ENCODE measurements around the gene GRPR. TPM values are rescaled to one million over a fixed set of nuclear protein-coding genes. Genes with fewer than 3 reads are reported as not detected.
A peak's percentile ranks its signal among the peaks of the same experiment; 100 is the strongest.

The GRPR gene
- total RNA-seq, 1 donor from 2014 or later, result 3.0 TPM

DNA sequence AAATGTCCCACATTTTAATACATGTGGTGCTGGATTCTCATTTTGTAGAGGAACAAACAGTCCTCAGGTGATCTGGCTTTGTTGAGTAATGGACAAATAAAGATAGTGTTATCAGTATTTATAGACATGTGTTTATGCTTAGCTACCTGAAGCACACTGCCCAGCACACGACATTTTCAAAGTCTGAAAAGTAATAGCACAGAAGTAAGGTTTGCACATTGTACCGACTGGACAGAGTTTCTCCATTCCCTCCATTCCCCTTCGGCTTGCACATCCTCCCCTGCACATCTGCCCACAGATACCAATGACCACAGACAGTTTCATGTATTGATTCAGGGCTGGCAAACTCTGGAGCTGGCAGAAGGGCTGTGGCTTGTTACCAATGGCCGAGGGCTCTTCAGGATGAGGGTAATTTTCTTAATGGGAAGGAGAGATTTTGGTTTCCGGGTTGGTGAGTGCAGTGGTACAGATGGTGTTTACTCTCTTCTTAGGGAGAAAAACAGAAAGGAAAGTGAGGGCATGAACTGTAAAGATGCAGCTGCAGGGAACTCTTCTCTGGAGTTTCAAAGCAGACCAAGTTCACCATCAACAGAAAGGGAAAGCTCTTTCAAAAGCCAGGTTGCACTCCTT lies 2.3 kb downstream of the GRPR start:
- H3K4me3 ChIP-seq (ENCODE audit: insufficient read depth, low read depth, low read length), result peak overlapping the region; percentile 28
- H3K9me3 Mint-ChIP-seq (ENCODE audit: unreplicated experiment), result no peaks in the 10 kb centered on the region
- H3K27ac Mint-ChIP-seq (ENCODE audit: unreplicated experiment), result no peak overlapping the region
- no peaks in the 10 kb centered on the region for H3K27me3 ChIP-seq (ENCODE audit: insufficient read depth, low read length)
- no peak overlapping the region for H3K27ac ChIP-seq (ENCODE audit: low read depth, low read length)
- DNase-seq (ENCODE audit: low read depth) (no peak), FAIRE-seq (peak; percentile 98)
- peaks cover 5% of the 10 kb centered on the region for H3K4me1 Mint-ChIP-seq (ENCODE audit: low read depth, unreplicated experiment)
- no peaks in the 10 kb centered on the region for H3K36me3 ChIP-seq (ENCODE audit: insufficient read depth, low read length)
- H3K79me2 ChIP-seq (ENCODE audit: insufficient read depth, low read length), result no peaks in the 10 kb centered on the region
- no peaks in the 10 kb centered on the region for H3K9me3 ChIP-seq (ENCODE audit: insufficient read depth, low read depth, low read length)
- H4K20me1 ChIP-seq (ENCODE audit: insufficient read depth, low read length), result no peaks in the 10 kb centered on the region
- H3K36me3 Mint-ChIP-seq (ENCODE audit: low read depth, unreplicated experiment), result no peaks in the 10 kb centered on the region
- TF ChIP-seq, protein P1, sequence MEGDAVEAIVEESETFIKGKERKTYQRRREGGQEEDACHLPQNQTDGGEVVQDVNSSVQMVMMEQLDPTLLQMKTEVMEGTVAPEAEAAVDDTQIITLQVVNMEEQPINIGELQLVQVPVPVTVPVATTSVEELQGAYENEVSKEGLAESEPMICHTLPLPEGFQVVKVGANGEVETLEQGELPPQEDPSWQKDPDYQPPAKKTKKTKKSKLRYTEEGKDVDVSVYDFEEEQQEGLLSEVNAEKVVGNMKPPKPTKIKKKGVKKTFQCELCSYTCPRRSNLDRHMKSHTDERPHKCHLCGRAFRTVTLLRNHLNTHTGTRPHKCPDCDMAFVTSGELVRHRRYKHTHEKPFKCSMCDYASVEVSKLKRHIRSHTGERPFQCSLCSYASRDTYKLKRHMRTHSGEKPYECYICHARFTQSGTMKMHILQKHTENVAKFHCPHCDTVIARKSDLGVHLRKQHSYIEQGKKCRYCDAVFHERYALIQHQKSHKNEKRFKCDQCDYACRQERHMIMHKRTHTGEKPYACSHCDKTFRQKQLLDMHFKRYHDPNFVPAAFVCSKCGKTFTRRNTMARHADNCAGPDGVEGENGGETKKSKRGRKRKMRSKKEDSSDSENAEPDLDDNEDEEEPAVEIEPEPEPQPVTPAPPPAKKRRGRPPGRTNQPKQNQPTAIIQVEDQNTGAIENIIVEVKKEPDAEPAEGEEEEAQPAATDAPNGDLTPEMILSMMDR (IDR thresholded peaks at IDR 0.05; ENCODE audit: insufficient read depth, low read depth, low read length), result no peak
- no peak for TF ChIP-seq EZH2 (IDR thresholded peaks at IDR 0.05; ENCODE audit: insufficient read depth, low read length)
- no peaks in the 10 kb centered on the region for H3K4me1 ChIP-seq (ENCODE audit: insufficient read depth, low read length)
- H3K9ac ChIP-seq (ENCODE audit: low read length), result no peak overlapping the region
- H3K4me2 ChIP-seq (ENCODE audit: low read length), result peak overlapping the region; percentile 72
- no peak overlapping the region for H3K4me3 Mint-ChIP-seq (ENCODE audit: unreplicated experiment)
- no peaks in the 10 kb centered on the region for H3K27me3 Mint-ChIP-seq (ENCODE audit: low read depth, unreplicated experiment)
- H2AFZ ChIP-seq (ENCODE audit: low read depth, low read length), result peak overlapping the region; percentile 34

DNA sequence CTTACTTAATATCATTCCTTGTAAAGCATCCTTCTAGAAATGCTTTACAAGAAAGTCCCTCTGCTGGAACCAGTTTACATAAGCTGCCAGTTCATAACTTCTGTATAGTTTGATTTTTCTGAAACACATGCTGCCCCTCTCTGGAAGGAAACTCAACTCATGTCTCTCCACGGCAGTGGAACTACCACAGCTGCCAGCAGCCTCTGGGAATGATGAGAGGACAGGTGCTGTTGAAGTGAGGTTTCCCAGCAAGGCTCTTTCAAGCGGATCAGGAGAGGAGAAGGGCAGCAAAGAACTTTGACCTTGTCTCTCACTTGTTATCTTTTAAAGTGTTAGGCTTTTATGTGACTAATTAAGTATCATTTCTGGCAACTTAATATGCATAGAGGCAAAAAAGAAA lies 7.3 kb downstream of the GRPR start:
- TF ChIP-seq, protein P1 (IDR thresholded peaks at IDR 0.05; ENCODE audit: insufficient read depth, low read depth, low read length), result no peak
- H3K79me2 ChIP-seq (ENCODE audit: insufficient read depth, low read length), result no peaks in the 10 kb centered on the region
- no peaks in the 10 kb centered on the region for H3K9me3 ChIP-seq (ENCODE audit: insufficient read depth, low read depth, low read length)
- H4K20me1 ChIP-seq (ENCODE audit: insufficient read depth, low read length), result no peaks in the 10 kb centered on the region
- no peaks in the 10 kb centered on the region for H3K4me1 ChIP-seq (ENCODE audit: insufficient read depth, low read length)
- H3K9me3 Mint-ChIP-seq (ENCODE audit: unreplicated experiment), result no peaks in the 10 kb centered on the region
- no peak overlapping the region for H3K27ac ChIP-seq (ENCODE audit: low read depth, low read length)
- no peak overlapping the region for H3K4me3 ChIP-seq (ENCODE audit: insufficient read depth, low read depth, low read length)
- no peak for DNase-seq (ENCODE audit: low read depth)
- H3K27me3 ChIP-seq (ENCODE audit: insufficient read depth, low read length), result no peaks in the 10 kb centered on the region
- H3K27ac Mint-ChIP-seq (ENCODE audit: unreplicated experiment), result no peak overlapping the region
- H3K4me2 ChIP-seq (ENCODE audit: low read length), result no peak overlapping the region
- H2AFZ ChIP-seq (ENCODE audit: low read depth, low read length), result no peak overlapping the region
- no peak overlapping the region for H3K4me3 Mint-ChIP-seq (ENCODE audit: unreplicated experiment)
- no peaks in the 10 kb centered on the region for H3K27me3 Mint-ChIP-seq (ENCODE audit: low read depth, unreplicated experiment)
- H3K36me3 ChIP-seq (ENCODE audit: insufficient read depth, low read length), result no peaks in the 10 kb centered on the region
- peak; percentile 90 for FAIRE-seq
- H3K4me1 Mint-ChIP-seq (ENCODE audit: low read depth, unreplicated experiment), result peaks cover 5% of the 10 kb centered on the region
- no peak overlapping the region for H3K9ac ChIP-seq (ENCODE audit: low read length)
- H3K36me3 Mint-ChIP-seq (ENCODE audit: low read depth, unreplicated experiment), result no peaks in the 10 kb centered on the region

DNA sequence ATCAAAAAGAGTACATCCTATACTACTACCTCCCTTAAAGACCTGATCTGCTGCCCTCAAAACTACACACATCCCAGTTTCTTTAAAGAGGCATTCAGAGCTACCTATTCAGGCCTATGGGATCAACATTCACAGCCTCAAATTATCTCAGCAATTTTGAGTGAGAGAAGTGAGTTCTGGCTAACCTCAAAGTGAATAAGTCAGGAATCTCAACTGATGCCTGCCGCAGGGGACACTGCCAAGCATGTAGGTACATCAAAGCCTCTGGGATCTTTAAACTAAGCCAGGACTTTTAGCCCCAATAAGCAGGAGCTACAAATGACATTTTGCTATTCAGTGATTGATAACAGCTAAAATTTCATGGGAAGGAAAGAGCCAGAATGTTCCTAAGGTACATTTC lies 11.6 kb downstream of the GRPR start:
- no peak for FAIRE-seq
- H3K27me3 ChIP-seq (ENCODE audit: insufficient read depth, low read length), result no peaks in the 10 kb centered on the region
- H3K4me1 ChIP-seq (ENCODE audit: insufficient read depth, low read length), result no peaks in the 10 kb centered on the region
- no peak overlapping the region for H3K4me2 ChIP-seq (ENCODE audit: low read length)
- TF ChIP-seq, protein P1 (IDR thresholded peaks at IDR 0.05; ENCODE audit: insufficient read depth, low read depth, low read length), result no peak
- no peak for TF ChIP-seq EZH2 (IDR thresholded peaks at IDR 0.05; ENCODE audit: insufficient read depth, low read length)
- H3K4me3 ChIP-seq (ENCODE audit: insufficient read depth, low read depth, low read length), result no peak overlapping the region
- no peak overlapping the region for H3K9ac ChIP-seq (ENCODE audit: low read length)
- no peak overlapping the region for H3K27ac Mint-ChIP-seq (ENCODE audit: unreplicated experiment)
- no peaks in the 10 kb centered on the region for H3K9me3 ChIP-seq (ENCODE audit: insufficient read depth, low read depth, low read length)
- no peak overlapping the region for H2AFZ ChIP-seq (ENCODE audit: low read depth, low read length)
- H3K4me1 Mint-ChIP-seq (ENCODE audit: low read depth, unreplicated experiment), result no peaks in the 10 kb centered on the region
- no peak overlapping the region for H3K4me3 Mint-ChIP-seq (ENCODE audit: unreplicated experiment)
- no peaks in the 10 kb centered on the region for H3K36me3 ChIP-seq (ENCODE audit: insufficient read depth, low read length)
- no peaks in the 10 kb centered on the region for H3K36me3 Mint-ChIP-seq (ENCODE audit: low read depth, unreplicated experiment)
- no peaks in the 10 kb centered on the region for H3K79me2 ChIP-seq (ENCODE audit: insufficient read depth, low read length)
- no peak for DNase-seq (ENCODE audit: low read depth)
- no peaks in the 10 kb centered on the region for H4K20me1 ChIP-seq (ENCODE audit: insufficient read depth, low read length)
- no peak overlapping the region for H3K27ac ChIP-seq (ENCODE audit: low read depth, low read length)
- H3K9me3 Mint-ChIP-seq (ENCODE audit: unreplicated experiment), result no peaks in the 10 kb centered on the region
- no peaks in the 10 kb centered on the region for H3K27me3 Mint-ChIP-seq (ENCODE audit: low read depth, unreplicated experiment)
